GM18517 (cell line): ENCODE data around the gene BRSK2.

Experiments used
- ATAC-seq: cut with Tn5 transposase; IDR thresholded peaks from one replicate; pipeline ENCODE4 v1.9.1; 2021; ENCODE audit warnings: mild to moderate bottlenecking, moderate library complexity; ENCODE audit not compliant: unreplicated experiment

Gene BRSK2

GRCh38 chr11:1461826-1462697 lies 72.3 kb downstream of the BRSK2 start:
- no peak for ATAC-seq

DNA sequence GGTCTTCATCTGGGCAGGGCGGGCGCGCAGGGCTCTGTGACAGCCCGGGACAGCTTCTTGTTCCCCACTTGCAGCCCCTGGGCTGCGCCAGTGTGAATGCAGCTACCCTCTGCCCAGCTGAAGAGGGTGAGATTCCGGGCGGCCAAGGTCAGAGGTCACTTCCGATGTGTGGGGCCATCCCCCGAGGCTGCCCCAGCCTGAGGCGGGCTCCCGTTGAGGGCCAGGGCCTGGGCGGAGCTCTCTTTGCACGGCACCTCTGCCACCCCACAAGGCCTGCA lies 72.9 kb downstream of the BRSK2 start:
- ATAC-seq = no peak

DNA sequence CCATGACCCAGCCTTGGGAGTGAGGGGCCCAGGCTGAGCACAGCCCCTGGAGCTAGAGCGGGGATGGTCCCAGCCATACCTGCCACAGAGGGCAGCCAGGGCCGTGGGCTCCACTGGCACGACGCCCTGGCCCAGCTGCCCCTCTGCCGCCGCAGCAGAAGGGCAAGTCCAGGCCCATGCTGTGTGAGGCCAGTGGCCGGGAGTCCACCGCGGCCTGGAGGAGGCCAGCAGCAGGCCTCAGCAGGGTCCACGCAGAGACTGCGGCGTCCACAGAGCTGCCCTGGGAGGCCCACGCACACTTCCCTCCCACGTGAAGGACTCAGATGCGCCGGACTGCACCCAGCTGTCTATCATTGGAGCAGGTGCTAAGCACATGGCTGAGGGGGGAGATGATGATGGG lies 73.3 kb downstream of the BRSK2 start:
- ATAC-seq = no peak

DNA sequence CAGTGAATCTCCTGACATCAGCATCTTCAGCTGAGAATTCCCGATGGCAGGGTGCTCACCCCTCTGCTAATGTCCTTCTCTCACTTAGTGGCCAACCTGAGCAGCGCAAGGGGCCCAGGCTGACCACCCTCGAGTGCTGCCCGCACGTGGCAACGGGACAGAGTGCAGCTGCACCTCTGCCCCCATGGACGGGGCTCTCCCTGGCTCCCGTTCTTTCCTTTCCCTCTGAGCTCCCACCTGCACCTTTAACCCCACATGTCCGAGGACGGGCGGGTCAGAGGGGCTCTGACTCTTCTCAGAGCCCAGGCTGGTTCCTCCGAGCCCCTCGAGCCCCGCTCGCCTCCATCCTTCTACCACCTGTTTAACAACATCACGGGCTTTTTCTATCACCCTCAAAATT lies 77.0 kb downstream of the BRSK2 start:
- ATAC-seq = no peak

GRCh38 chr11:1467270-1467669 lies 77.5 kb downstream of the BRSK2 start:
- ATAC-seq = no peak

- ATAC-seq = no peak
Observed at GRCh38 chr11:1468002-1468401, 78.3 kb downstream of the BRSK2 start.

DNA sequence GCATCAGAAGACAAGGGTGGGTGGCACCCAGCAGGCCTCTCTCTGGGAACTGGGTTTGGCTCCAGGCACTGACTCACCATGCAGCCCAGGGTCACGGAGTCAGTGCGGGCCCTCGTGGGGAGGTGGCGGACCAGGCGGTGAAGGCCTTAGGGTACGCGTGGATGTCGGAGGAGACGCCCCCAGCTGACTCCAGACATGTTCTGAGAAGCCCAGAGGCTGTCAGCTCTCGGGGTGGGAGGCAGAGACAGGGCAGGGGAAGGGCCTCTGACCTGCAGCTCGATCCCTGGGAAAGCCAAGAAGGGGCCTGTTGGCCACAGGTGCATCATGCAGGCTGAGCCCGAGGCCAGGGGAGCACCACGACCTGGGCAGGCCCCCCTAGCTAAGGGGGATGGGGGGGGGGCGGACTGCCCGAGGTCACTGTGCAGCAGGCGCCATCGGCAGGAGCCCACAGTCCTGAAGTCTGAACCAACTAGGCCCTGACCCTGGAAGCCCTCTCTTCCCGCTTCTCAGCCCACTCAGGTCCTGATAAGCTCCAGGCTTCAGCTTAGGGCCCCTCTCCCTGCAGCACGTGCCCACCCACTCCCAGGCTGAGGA lies 78.8 kb downstream of the BRSK2 start:
- no peak for ATAC-seq

DNA sequence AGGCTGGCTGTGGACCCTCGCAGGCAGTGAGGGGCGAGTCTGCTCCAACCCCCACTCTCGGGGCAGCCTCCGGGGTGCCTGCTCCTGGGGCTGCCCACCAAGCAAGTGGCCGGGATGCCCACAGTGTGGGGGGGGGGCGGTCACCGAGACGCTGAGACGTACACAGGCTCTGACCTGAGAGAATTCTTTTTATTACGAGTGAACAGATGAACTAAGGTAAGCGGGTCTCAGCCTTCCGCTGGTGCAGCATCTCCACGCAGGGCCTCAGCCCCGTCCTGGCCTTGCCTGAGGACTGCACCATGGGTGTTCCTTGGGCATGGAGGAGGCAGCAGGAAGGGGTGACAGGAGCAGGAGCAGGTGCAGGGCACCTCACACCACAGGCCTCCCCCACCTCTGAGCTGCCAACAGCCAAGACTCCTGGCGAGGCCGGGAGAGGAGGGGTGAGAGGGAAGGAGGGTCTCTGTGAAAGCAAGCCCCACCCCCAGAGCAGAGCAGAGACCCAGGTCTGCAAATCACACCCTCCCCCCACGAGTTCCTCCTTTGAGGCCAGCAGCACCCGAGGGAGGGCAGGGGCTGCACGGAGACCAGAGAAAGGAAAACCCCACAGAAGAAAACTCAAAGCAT lies 79.7 kb downstream of the BRSK2 start:
- ATAC-seq = no peak

GRCh38 chr11:1469911-1470680 lies 80.4 kb downstream of the BRSK2 start:
- no peak for ATAC-seq

DNA sequence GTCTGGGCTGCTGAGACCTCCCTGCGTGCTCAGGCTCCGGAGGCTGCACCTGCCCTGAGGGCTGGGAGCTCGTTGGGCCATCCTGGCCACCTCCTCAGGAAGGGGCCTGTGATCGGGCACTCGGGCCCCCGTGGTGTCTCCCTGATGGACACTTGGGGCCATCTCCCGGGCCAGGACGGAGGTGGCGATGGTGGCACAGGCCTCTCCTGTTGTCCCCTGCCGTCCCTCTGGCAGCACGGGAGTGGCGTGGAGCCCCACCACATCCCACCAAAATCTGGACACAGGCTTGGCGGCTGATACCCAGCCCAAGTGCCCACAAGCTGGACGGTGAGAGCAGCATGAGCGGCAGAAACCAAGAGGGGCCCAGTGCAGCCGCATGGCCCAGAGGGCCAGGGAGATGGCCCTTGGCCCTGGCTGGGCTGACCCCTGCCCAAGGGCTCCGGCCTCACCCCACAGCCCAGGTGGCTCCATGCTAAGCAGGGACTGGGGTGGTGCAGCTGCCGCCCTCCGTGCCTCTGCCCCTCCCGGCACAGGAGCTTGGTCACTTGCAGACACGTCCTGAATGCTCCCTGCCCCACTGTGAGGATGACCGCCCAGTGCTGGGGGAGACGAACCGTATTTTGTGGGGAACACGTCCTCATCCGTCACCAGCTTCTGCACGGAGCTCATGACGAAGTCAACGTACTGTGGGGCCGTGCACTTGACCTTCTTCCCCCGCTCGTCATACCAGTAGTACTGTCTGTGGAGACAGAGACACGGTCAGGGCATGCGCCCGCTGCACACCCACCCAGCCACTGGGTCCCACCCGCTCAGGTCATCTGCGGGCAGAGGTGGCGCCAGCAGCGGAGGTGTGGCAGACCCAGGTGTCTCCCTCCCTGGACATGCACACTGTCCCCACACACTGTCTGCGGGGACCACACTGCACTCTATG lies 81.2 kb downstream of the BRSK2 start:
- ATAC-seq = no peak

- no peak for ATAC-seq
Observed at GRCh38 chr11:1471736-1472135, 82.0 kb downstream of the BRSK2 start.

DNA sequence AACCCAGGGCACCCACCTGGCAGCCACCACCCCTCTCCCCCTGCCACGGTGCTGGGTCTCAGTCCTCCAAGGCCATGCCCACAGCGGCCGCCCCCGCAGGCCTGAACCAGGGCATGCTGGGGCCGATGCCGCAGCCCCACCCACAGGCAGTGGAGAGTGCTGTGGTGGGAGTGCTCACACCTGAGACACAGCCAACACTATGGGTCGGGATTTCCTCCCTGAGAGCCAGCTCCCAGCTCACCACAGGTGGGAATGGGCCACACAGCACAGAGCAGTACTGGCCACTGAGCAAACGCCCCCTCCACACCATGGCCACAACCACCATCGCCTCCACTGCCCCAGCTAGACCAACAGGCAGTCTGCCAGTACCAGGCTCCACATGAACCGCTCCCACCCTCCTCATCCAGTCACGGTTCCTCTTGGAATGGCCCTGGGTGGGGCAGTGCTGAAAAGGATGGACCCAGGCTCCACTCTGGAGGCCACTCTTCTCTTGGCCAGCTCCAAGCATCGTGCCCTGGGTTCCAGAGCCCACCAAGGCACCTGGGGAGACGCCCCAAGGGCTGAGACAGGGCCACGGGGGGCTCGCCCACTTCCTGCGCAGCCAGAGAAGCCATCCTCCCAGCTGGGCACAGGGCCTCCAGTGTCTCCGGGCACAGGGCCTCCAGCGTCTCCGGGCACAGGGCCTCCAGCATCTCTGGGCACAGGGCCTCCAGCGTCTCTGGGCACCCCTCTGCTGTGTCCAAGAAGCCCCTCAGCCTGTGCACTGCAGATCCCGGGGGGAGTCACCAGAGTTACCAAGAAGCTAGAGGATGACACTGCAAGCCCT lies 82.7 kb downstream of the BRSK2 start:
- no peak for ATAC-seq

- ATAC-seq = no peak
Observed at GRCh38 chr11:1473011-1473628, 83.4 kb downstream of the BRSK2 start.

DNA sequence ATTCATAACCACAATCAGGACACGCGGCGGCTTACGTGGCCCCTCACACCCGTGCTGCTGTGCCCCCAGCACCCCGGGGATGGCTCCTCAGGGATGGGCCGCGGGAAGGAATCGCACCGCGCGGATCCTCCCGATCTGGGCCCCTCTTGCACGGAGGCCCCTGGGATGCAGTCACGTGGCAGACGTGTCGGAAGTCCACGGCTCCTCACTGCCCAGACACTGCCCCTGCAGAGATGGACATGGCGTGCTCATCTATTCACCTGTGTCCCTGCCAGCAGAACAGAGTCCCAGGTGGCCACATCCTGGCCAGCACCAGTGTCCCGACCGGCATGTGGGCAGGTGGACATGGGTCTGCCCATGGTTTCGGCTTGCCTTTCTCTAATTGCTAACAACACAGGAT lies 84.1 kb downstream of the BRSK2 start:
- ATAC-seq = no peak

DNA sequence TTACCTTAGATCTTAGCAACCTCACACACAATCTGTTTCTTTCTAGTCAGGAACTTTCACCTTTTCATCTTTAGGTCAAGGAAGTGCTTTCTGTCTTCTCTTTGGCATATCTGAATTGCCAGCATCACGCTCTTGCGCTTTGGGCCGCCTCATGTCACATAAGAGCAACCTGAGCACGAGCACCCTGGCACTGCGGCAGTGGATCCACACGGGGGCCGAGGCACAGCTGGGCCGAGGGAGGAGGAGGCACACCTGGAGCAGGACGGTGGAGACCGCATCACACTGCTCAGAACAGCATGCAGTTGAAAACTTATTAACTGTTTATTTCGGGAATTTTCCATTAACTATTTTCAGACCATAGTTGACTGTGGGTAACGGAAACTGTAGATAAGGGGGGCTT lies 86.1 kb downstream of the BRSK2 start:
- ATAC-seq = no peak

GRCh38 chr11:1476940-1477736 lies 87.4 kb downstream of the BRSK2 start:
- ATAC-seq = no peak

- no peak for ATAC-seq
Observed at GRCh38 chr11:1478011-1478410, 88.3 kb downstream of the BRSK2 start.

DNA sequence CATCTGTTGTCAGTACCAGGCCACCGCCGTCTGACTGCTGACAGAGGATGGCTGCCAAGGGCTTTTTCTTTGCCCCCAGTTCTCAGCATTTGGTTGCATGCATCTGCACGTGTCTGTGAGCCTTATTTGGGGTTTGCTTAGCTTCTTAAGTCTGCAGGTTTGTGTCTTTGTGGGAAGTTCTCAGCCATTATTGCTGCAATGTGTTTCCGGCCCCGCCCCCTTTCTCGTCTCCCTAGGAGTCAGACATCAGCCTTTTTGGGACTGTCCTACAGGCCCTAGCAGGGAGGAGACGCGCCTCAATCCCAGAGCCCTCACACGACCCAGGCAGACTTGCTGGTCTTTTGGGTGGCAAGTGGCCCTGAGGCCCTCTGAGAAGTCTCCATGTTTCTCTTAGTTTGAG lies 88.8 kb downstream of the BRSK2 start:
- ATAC-seq = no peak
